Aorta (tissue), 5 donors: Measurements from ENCODE around the gene RNF148. TPM values are rescaled to one million over a fixed set of nuclear protein-coding genes. Genes with fewer than 3 reads are reported as not detected.

Experiments used
- ATAC-seq: fragments of 200-7000 bp; cut with Tn5 transposase; one replicate; pipeline ENCODE4 v1.9.1; 2022; ENCODE audit warnings: moderate library complexity; ENCODE audit not compliant: low FRiP score
- DNase-seq, 2 donors: peaks; one replicate each; pipeline ENCODE4 v3.0.0-alpha.2; 2020
- H3K27ac ChIP-seq, 2 donors: one replicate each; pipeline ENCODE4 v1.5.1; 2013; ENCODE audit warnings: low read length in 2 of 2, mild to moderate bottlenecking in 2 of 2, moderate library complexity in 2 of 2, control low read depth in 1 of 2, inconsistent platforms in 1 of 2, low read depth in 1 of 2
- H3K27me3 ChIP-seq, 2 donors: one replicate each; pipeline ENCODE4 v1.6.1; 2013; ENCODE audit warnings: control low read depth in 1 of 2, low read length in 1 of 2, mild to moderate bottlenecking in 1 of 2, moderate library complexity in 1 of 2; ENCODE audit not compliant: insufficient read depth in 2 of 2, control insufficient read depth in 1 of 2
- H3K36me3 ChIP-seq, 2 donors: one replicate each; pipeline ENCODE4 v1.6.1; 2013; ENCODE audit warnings: control low read depth in 1 of 2, low read length in 1 of 2, mild to moderate bottlenecking in 1 of 2; ENCODE audit not compliant: insufficient read depth in 2 of 2, control insufficient read depth in 1 of 2
- H3K4me1 ChIP-seq, 2 donors: one replicate each; pipeline ENCODE4 v1.6.1; 2013; ENCODE audit warnings: low read length in 2 of 2, control low read depth in 1 of 2, mild to moderate bottlenecking in 1 of 2, moderate library complexity in 1 of 2; ENCODE audit not compliant: insufficient read depth in 2 of 2, control insufficient read depth in 1 of 2
- H3K4me3 ChIP-seq, 2 donors: one replicate each; pipeline ENCODE4 v1.5.1; 2013; ENCODE audit warnings: low read length in 2 of 2, control low read depth in 1 of 2, mild to moderate bottlenecking in 1 of 2
- H3K9me3 ChIP-seq: one replicate; pipeline ENCODE4 v1.6.1; 2013; ENCODE audit warnings: mild to moderate bottlenecking, low read length; ENCODE audit not compliant: control insufficient read depth
- WGBS, 2 donors: extraction: QIAGEN DNeasy Blood & Tissue Kit; methylation state at CpG; one replicate each; pipeline ENCODE4 v1.1.7; 2013; 5-methylcytosine and 5-hydroxymethylcytosine counted together
- intact Hi-C, 2 donors: fragments of 100-400 bp; cut with DNase I; formaldehyde crosslinking; loops; one replicate each; pipeline versions ENCODE4 v1.14.2 to v1.15.0; 2022
- polyA plus RNA-seq, 2 donors: library from polyadenylated mRNA; stranded (reverse); fragments of 200-250 nt; gene quantifications; one replicate each; pipeline ENCODE4 v1.2.3, GENCODE V29; 2013
- total RNA-seq, 2 donors: library from RNA; stranded (reverse); fragmentation: NEBNext Ultra II Directional; extraction: Animal tissue kit (Norgen Biotek cat#: 25700); gene quantifications; one replicate each; pipeline ENCODE4 v1.2.1, GENCODE V29; 2021
- donor health status: healthy with polysubstance abuse.
- donor health status: Bipolar disorder and iron deficiency.
- donor health status: DM: no; HTN: no; CAD: no.
- donor health status: DM: no; HTN: no; CAD: no.
- donor health status: DM: yes; HTN: yes; CAD: no.

Gene RNF148
- total and polyA plus RNA-seq, 4 donors, result 1.5 to 1.6 TPM; not detected in 2

DNA sequence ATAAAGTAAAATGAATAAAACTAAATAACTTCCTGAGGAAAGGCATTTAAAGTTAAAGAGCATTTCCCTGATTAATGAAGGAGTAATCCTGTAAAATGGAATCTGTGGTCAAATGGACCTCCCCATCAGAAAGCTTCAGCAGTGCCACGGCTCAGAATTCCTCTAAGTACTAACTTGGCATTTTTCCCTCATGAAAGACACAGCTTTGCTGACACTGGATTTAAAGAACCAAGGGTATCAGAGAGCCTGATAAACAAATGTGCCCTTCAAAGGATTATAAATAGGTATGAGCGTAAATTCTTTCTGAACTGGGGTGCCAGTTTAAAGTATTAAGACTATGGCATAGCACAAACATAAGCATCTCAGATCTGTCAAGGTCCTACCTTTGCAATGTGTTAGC lies 24.2 kb upstream of the RNF148 start:
- H3K4me1 ChIP-seq, result no peaks in the 10 kb centered on the region
- no peak for ATAC-seq
- H3K27ac ChIP-seq, result no peak overlapping the region
- no peak for DNase-seq
- peaks cover 0 to 2% of the 10 kb centered on the region in 2 donors for H3K27me3 ChIP-seq
- H3K9me3 ChIP-seq, result no peaks in the 10 kb centered on the region
- intact Hi-C loops, result no loop called here
- H3K36me3 ChIP-seq, result no peaks in the 10 kb centered on the region
- no peak overlapping the region for H3K4me3 ChIP-seq
- 67 to 78% methylated on average over 2 of the region's 2 CpGs for WGBS, 2 donors

DNA sequence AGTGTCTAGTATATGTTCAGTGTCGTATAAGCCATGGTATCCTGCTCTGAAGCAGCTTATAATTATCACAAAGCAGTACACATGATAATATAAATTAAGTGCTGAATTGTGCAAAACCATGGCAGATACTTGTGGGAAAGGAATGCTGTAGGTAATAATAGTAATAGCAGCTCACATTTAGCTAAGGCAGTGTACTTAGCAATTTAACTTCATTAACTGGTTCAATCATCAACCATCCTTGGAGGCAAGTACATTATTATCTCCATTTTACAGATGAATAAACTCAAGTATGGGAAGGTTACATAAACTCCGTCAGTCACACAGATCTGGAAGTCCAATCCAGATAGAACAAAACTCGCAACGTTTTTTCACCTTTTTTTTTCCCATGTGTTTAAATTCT lies 21.6 kb upstream of the RNF148 start:
- no peak overlapping the region for H3K27ac ChIP-seq
- peaks cover 0 to 2% of the 10 kb centered on the region in 2 donors for H3K27me3 ChIP-seq
- no peaks in the 10 kb centered on the region for H3K36me3 ChIP-seq
- no peak for ATAC-seq
- intact Hi-C loops, result no loop called here
- H3K9me3 ChIP-seq, result no peaks in the 10 kb centered on the region
- WGBS, 2 donors, result 61 to 69% methylated on average over 4 of the region's 4 CpGs
- H3K4me3 ChIP-seq, result no peak overlapping the region
- DNase-seq, result no peak
- H3K4me1 ChIP-seq, result no peaks in the 10 kb centered on the region

DNA sequence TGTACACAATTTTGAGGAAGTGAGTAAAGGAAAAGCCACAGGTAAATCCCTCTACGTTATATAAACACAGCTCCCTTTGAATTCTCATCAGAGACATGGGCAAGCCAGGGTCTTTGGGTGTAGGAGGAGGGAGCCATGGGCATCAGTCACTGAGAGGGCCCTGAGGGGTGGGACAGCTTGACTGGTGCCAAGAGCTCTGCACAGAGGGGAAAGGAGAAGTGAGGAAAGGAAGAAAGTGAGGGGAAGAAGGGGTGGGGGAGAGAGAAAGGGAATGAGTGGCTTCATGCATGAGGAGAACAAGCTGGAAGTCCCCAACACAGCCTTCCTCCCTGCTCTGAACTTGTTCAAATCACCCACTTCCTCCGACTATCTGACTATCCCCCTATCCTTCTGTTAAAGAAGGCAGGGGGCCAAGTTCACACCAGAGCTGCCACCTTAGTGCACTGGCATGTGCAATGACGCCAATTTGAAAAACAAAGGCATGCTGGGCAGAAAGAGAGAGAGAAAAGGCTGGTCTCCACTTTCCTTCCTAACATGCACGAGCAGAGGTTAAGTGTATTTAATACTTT lies 16.4 kb upstream of the RNF148 start:
- no peak for DNase-seq
- 51 to 71% methylated on average over 4 of the region's 4 CpGs for WGBS, 2 donors
- intact Hi-C loops, result no loop called here
- no peaks in the 10 kb centered on the region for H3K4me1 ChIP-seq
- no peak overlapping the region for H3K27ac ChIP-seq
- ATAC-seq, result no peak
- H3K9me3 ChIP-seq, result no peaks in the 10 kb centered on the region
- no peaks in the 10 kb centered on the region for H3K36me3 ChIP-seq
- no peaks in the 10 kb centered on the region for H3K27me3 ChIP-seq
- no peak overlapping the region for H3K4me3 ChIP-seq

GRCh38 chr7:122717356-122718089 lies 14.8 kb upstream of the RNF148 start:
- H3K36me3 ChIP-seq, result no peaks in the 10 kb centered on the region
- DNase-seq (no peak), ATAC-seq (no peak)
- intact Hi-C loops, result no loop called here
- no peaks in the 10 kb centered on the region for H3K9me3 ChIP-seq
- no peaks in the 10 kb centered on the region for H3K4me1 ChIP-seq
- no peaks in the 10 kb centered on the region for H3K27me3 ChIP-seq
- 93 to 94% methylated on average over 6 of the region's 6 CpGs for WGBS, 2 donors
- H3K27ac ChIP-seq, result no peak overlapping the region
- H3K4me3 ChIP-seq, result no peak overlapping the region

DNA sequence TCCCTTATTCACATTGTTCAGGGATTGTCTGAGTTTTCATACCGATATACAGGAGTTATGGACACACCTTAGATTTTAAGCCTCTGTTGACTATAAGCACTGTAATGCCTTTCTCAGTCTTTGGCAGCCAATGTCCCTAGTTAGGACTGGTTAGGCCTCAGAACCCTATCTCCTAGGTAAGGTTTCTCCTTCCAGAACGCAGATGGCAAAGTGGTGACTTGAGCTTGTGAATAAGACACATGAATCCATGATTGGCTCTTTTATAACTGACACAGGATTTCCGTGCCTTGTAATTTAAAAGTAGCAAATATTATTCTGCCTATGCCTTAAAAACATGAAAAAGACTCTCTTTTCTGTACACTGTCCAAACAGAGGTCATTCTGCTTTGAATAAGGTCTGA lies 12.5 kb upstream of the RNF148 start:
- H3K36me3 ChIP-seq, result no peaks in the 10 kb centered on the region
- 88% methylated on average over 3 of the region's 3 CpGs for WGBS, 2 donors
- H3K27ac ChIP-seq, result no peak overlapping the region
- H3K4me3 ChIP-seq, result no peak overlapping the region
- H3K27me3 ChIP-seq, result no peaks in the 10 kb centered on the region
- intact Hi-C loops, result no loop called here
- DNase-seq, result no peak
- H3K9me3 ChIP-seq, result no peaks in the 10 kb centered on the region
- no peak for ATAC-seq
- no peaks in the 10 kb centered on the region for H3K4me1 ChIP-seq

DNA sequence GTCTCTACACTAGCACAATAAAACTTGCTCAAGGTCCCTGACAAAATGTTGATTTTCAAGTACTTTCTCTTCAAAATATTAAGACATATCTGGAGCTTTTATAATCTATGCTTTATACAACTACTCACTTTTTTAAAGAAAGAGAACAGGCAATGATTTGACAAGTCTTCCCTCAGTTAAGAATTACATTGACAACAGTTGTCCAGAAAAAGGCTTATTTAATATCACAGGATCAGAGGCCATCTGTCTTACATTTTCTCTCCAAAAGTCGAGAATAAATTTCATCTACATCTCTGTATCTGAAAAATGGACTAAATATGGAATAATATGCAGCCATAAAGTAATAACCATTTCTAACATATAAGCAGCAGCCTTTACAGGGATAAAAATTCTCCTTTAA lies 8.2 kb upstream of the RNF148 start:
- ATAC-seq (no peak), DNase-seq (no peak)
- Histone ChIP-seq H3K27ac (no peak overlapping the region), H3K9me3 (no peaks in the 10 kb centered on the region), H3K4me3 (no peak overlapping the region), H3K36me3 (no peaks in the 10 kb centered on the region), H3K4me1 (no peaks in the 10 kb centered on the region), H3K27me3 (no peaks in the 10 kb centered on the region)
- intact Hi-C loops, result no loop called here
- WGBS, 2 donors, result 57 to 70% methylated on average over 1 of the region's 1 CpG

DNA sequence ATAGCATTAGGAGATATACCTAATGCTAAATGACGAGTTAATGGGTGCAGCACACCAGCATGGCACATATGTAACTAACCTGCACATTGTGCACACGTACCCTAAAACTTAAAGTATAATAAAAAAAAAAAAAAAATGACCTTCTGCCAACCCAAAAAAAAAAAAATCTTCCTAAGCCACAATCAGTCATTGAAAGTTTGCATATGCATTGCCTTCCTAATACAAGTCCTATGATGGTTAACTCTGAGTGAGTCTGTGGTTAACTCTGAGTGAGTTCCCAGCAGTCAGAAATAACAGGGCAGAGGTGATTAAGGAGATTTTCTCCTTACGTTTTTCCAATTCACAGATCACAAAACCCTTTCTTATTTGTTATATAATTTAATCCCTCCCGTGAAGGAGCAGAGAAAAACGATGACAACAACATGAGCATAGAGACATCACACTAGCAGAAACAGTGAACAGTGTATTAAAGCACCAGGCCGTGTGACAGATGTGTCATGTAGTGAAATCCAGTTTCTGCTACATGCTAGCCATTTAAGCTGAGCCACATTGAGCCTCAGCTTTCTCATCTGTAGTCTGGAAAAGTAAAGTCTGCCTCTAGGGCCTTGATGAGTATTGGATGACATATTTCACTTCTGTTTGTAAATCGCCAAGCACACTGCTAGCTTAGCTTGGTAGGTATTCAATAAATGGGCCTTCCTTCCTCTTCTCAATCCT lies 7.4 kb upstream of the RNF148 start:
- no peaks in the 10 kb centered on the region for H3K27me3 ChIP-seq
- no peaks in the 10 kb centered on the region for H3K4me1 ChIP-seq
- H3K4me3 ChIP-seq, result no peak overlapping the region
- no peaks in the 10 kb centered on the region for H3K9me3 ChIP-seq
- WGBS, 2 donors, result 77 to 81% methylated on average over 7 of the region's 7 CpGs
- no peaks in the 10 kb centered on the region for H3K36me3 ChIP-seq
- H3K27ac ChIP-seq, result no peak overlapping the region
- ATAC-seq (no peak), DNase-seq (no peak)
- intact Hi-C loops, result no loop called here

DNA sequence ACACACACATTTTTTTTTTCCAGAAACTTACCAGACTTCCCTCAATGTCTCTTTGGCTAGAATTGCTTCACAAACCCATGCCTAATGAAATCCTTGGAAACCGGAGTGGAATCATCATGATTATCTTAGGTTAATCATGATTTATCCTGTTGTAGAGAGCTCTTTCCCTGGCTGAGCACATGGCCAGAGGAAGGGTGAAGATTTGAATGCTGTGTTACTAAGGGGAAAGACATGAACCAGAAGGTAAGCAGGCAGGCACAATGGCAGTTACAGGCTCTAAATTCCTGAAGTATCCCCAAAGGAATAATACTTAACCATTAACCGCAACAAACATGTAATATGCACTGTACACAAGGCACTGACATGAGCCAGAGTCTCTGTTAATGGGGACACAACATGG lies 4.1 kb upstream of the RNF148 start:
- Histone ChIP-seq H3K27ac (no peak overlapping the region), H3K27me3 (no peaks in the 10 kb centered on the region), H3K36me3 (no peaks in the 10 kb centered on the region), H3K4me3 (no peak overlapping the region), H3K4me1 (no peaks in the 10 kb centered on the region), H3K9me3 (peaks cover 3% of the 10 kb centered on the region)
- 76% methylated on average over 2 of the region's 2 CpGs for WGBS, 2 donors
- ATAC-seq, result no peak
- intact Hi-C loops, result no loop called here
- no peak for DNase-seq

GRCh38 chr7:122699017-122699416 lies 3.7 kb downstream of the RNF148 start, which contains the start of gene RNF133:
Gene RNF133, minus strand, starts transcription at chr7:122699117. Its CDS starts 199 bp downstream, at chr7:122698918.
- intact Hi-C loops, result no loop called here
- Histone ChIP-seq H3K4me1 (no peaks in the 10 kb centered on the region), H3K9me3 (peaks cover 3% of the 10 kb centered on the region), H3K27me3 (no peaks in the 10 kb centered on the region), H3K4me3 (no peak within 1 kb of the TSS), H3K36me3 (no peaks in the 10 kb centered on the region), H3K27ac (no peak within 1 kb of the TSS)
- no peak for ATAC-seq
- no peak for DNase-seq
